CD8-positive, alpha-beta memory T cell (primary cell): ENCODE data around the gene GSTT4. TPM values are rescaled to one million over a fixed set of nuclear protein-coding genes. Genes with fewer than 3 reads are reported as not detected.

Experiments used
- CTCF ChIA-PET: fragments of 350-600 bp; sonication (Branson Sonifier 250); formaldehyde crosslinking; loops from one replicate; lab custom pipeline; 2021; ENCODE audit warnings: antibody characterized with exemption; lab: Charles Lee
- POLR2A ChIA-PET: fragments of 350-600 bp; sonication (Branson Sonifier 250); formaldehyde crosslinking; loops from one replicate; lab custom pipeline; 2021; ENCODE audit warnings: antibody characterized with exemption; lab: Charles Lee
- DNase-seq, 5 donors: peaks; one replicate each; pipeline versions ENCODE4 v3.0.0 to v3.0.0-alpha.2; 2020 to 2022; ENCODE audit warnings: mixed read lengths in 1 of 5
- H3K27ac ChIP-seq: one replicate; pipeline ENCODE4 v1.7.0; 2013; ENCODE audit warnings: low read depth, mild to moderate bottlenecking, low read length, moderate library complexity
- H3K27me3 ChIP-seq: 2 replicates; pipeline ENCODE4 v1.7.0; 2013; ENCODE audit warnings: low read length, mild to moderate bottlenecking; ENCODE audit not compliant: insufficient read depth, poor library complexity, severe bottlenecking
- H3K36me3 ChIP-seq: 2 replicates; pipeline ENCODE4 v1.7.0; 2013; ENCODE audit warnings: mild to moderate bottlenecking, low read length, moderate library complexity; ENCODE audit not compliant: insufficient read depth
- H3K4me1 ChIP-seq: 2 replicates; pipeline ENCODE4 v1.7.0; 2013; ENCODE audit warnings: mild to moderate bottlenecking, low read length, moderate library complexity; ENCODE audit not compliant: insufficient read depth
- H3K4me3 ChIP-seq: 2 replicates; pipeline ENCODE4 v1.7.0; 2013; ENCODE audit warnings: mild to moderate bottlenecking, low read length
- H3K9me3 ChIP-seq: 2 replicates; pipeline ENCODE4 v1.7.0; 2013; ENCODE audit warnings: mild to moderate bottlenecking, low read length
- H3K27ac Mint-ChIP-seq, 8 donors: one replicate each; pipeline ENCODE4 v1.8.0; 2020 to 2021; ENCODE audit warnings: mixed read lengths in 8 of 8, mild to moderate bottlenecking in 6 of 8, inconsistent platforms in 3 of 8, moderate library complexity in 3 of 8
- H3K27me3 Mint-ChIP-seq, 2 donors: one replicate each; pipeline ENCODE4 v1.8.0; 2020 to 2021; ENCODE audit warnings: mixed read lengths in 2 of 2, mild to moderate bottlenecking in 1 of 2, moderate library complexity in 1 of 2
- H3K36me3 Mint-ChIP-seq, 3 donors: one replicate each; pipeline ENCODE4 v1.8.0; 2020 to 2021; ENCODE audit warnings: mixed read lengths in 3 of 3, inconsistent platforms in 1 of 3, mild to moderate bottlenecking in 1 of 3
- H3K4me1 Mint-ChIP-seq, 3 donors: one replicate each; pipeline ENCODE4 v1.8.0; 2020 to 2021; ENCODE audit warnings: mixed read lengths in 3 of 3, inconsistent platforms in 1 of 3, mild to moderate bottlenecking in 1 of 3
- H3K4me3 Mint-ChIP-seq, 7 donors: one replicate each; pipeline ENCODE4 v1.8.0; 2020 to 2021; ENCODE audit warnings: mixed read lengths in 7 of 7, mild to moderate bottlenecking in 6 of 7, moderate library complexity in 4 of 7, inconsistent platforms in 2 of 7
- H3K9me3 Mint-ChIP-seq, 5 donors: one replicate each; pipeline ENCODE4 v1.8.0; 2020 to 2022; ENCODE audit warnings: mixed read lengths in 5 of 5, mild to moderate bottlenecking in 3 of 5, moderate library complexity in 2 of 5, inconsistent platforms in 1 of 5
- polyA plus RNA-seq: library from polyadenylated mRNA; unstranded; fragments of 300-500 nt; fragmentation: Illumina TruSeq; gene quantifications from one replicate; pipeline ENCODE4 v1.2.3, GENCODE V29; 2021
- total RNA-seq, 2 experiments: library from RNA; stranded (reverse); gene quantifications; one replicate each; pipeline ENCODE4 v1.2.3, GENCODE V29; 2021

Gene GSTT4
- total and polyA plus RNA-seq, 3 experiments from 2014 or later: not detected

GRCh38 chr22:24023204-24023789, 18.0 kb upstream of the GSTT4 start:
- no peaks in the 10 kb centered on the region for H3K27me3 Mint-ChIP-seq
- no peaks in the 10 kb centered on the region for H3K9me3 Mint-ChIP-seq
- no peak overlapping the region for H3K27ac ChIP-seq
- H3K27ac Mint-ChIP-seq: peak overlapping the region in 2 of 8 donors; percentile 19 to 53
- H3K4me3 ChIP-seq: no peak overlapping the region
- no peaks in the 10 kb centered on the region for H3K9me3 ChIP-seq
- H3K36me3 Mint-ChIP-seq: peaks cover 0 to 33% (median 9%) of the 10 kb centered on the region in 3 donors
- ChIA-PET POLR2A (no interaction called here), CTCF (no interaction called here)
- H3K4me1 ChIP-seq: no peaks in the 10 kb centered on the region
- no peak for DNase-seq
- no peaks in the 10 kb centered on the region for H3K36me3 ChIP-seq
- no peak overlapping the region for H3K4me3 Mint-ChIP-seq
- peaks cover 37 to 64% (median 59%) of the 10 kb centered on the region in 3 donors for H3K4me1 Mint-ChIP-seq
- no peaks in the 10 kb centered on the region for H3K27me3 ChIP-seq

GRCh38 chr22:24021304-24021703, 16.1 kb upstream of the GSTT4 start:
- CTCF ChIA-PET: no interaction called here
- peaks cover 3 to 37% (median 14%) of the 10 kb centered on the region in 3 donors for H3K36me3 Mint-ChIP-seq

GRCh38 chr22:24016156-24016555, 10.9 kb upstream of the GSTT4 start:
- peaks cover 11% of the 10 kb centered on the region for H3K4me1 ChIP-seq
- Mint-ChIP-seq H3K4me1 (peaks cover 39 to 52% (median 50%) of the 10 kb centered on the region in 3 donors), H3K9me3 (peaks cover 0 to 3% (median 0%) of the 10 kb centered on the region in 5 donors), H3K27ac (no peak overlapping the region), H3K36me3 (peaks cover 7 to 26% (median 10%) of the 10 kb centered on the region in 3 donors), H3K27me3 (no peaks in the 10 kb centered on the region), H3K4me3 (peak overlapping the region in 1 of 7 donors; percentile 68)
- ChIA-PET POLR2A (interaction anchor here (0.7 kb wide), 1 partner anchor 226 kb away, joined by 7 read pairs; no protein-coding TSS in a partner anchor), CTCF (no interaction called here)
- no peaks in the 10 kb centered on the region for H3K36me3 ChIP-seq
- no peak for DNase-seq
- H3K4me3 ChIP-seq: no peak overlapping the region
- no peak overlapping the region for H3K27ac ChIP-seq
- no peaks in the 10 kb centered on the region for H3K9me3 ChIP-seq
- H3K27me3 ChIP-seq: no peaks in the 10 kb centered on the region

More at GRCh38 chr22:24021304-24021703, 16.1 kb upstream of the GSTT4 start:
- peaks cover 38 to 56% (median 52%) of the 10 kb centered on the region in 3 donors for H3K4me1 Mint-ChIP-seq
- POLR2A ChIA-PET: no interaction called here
- H3K27me3 ChIP-seq: no peaks in the 10 kb centered on the region
- no peaks in the 10 kb centered on the region for H3K9me3 ChIP-seq
- no peak overlapping the region for H3K4me3 ChIP-seq
- H3K36me3 ChIP-seq: no peaks in the 10 kb centered on the region
- no peak for DNase-seq
- H3K4me3 Mint-ChIP-seq: no peak overlapping the region
- no peak overlapping the region for H3K27ac ChIP-seq
- no peak overlapping the region for H3K27ac Mint-ChIP-seq
- no peaks in the 10 kb centered on the region for H3K27me3 Mint-ChIP-seq
- peaks cover 0 to 2% (median 0%) of the 10 kb centered on the region in 5 donors for H3K9me3 Mint-ChIP-seq
- H3K4me1 ChIP-seq: no peaks in the 10 kb centered on the region

GRCh38 chr22:24011735-24012068, 6.4 kb upstream of the GSTT4 start:
- POLR2A ChIA-PET: no interaction called here
- Mint-ChIP-seq H3K9me3 (peaks cover 0 to 5% (median 0%) of the 10 kb centered on the region in 5 donors), H3K27ac (peak overlapping the region; percentile 94 to 98 (median 98)), H3K4me3 (peak overlapping the region; percentile 91 to 99 (median 96)), H3K4me1 (peaks cover 32 to 50% (median 41%) of the 10 kb centered on the region in 3 donors), H3K36me3 (peaks cover 6 to 15% (median 7%) of the 10 kb centered on the region in 3 donors), H3K27me3 (peaks cover 0 to 4% of the 10 kb centered on the region in 2 donors)
- H3K27me3 ChIP-seq: no peaks in the 10 kb centered on the region
- DNase-seq: no peak
- CTCF ChIA-PET: no interaction called here
- peak overlapping the region; percentile 87 for H3K27ac ChIP-seq
- H3K4me3 ChIP-seq: peak overlapping the region; percentile 81
- H3K4me1 ChIP-seq: peaks cover 16% of the 10 kb centered on the region
- no peaks in the 10 kb centered on the region for H3K36me3 ChIP-seq
- no peaks in the 10 kb centered on the region for H3K9me3 ChIP-seq

- H3K4me3 Mint-ChIP-seq: peak overlapping the region in 6 of 7 donors; percentile 70 to 96 (median 72)
- Histone ChIP-seq H3K27ac (no peak overlapping the region), H3K27me3 (no peaks in the 10 kb centered on the region), H3K9me3 (no peaks in the 10 kb centered on the region), H3K36me3 (no peaks in the 10 kb centered on the region), H3K4me3 (no peak overlapping the region), H3K4me1 (peaks cover 16% of the 10 kb centered on the region)
- no peak for DNase-seq
- peaks cover 0 to 8% (median 0%) of the 10 kb centered on the region in 3 donors for H3K36me3 Mint-ChIP-seq
- POLR2A ChIA-PET: interaction anchor here (0.8 to 1.7 kb wide), 4 partner anchors 10 to 97 kb away, joined by 3 to 4 read pairs (median 4); no protein-coding TSS in a partner anchor
- H3K27me3 Mint-ChIP-seq: peaks cover 0 to 4% of the 10 kb centered on the region in 2 donors
- H3K27ac Mint-ChIP-seq: peak overlapping the region; percentile 55 to 98 (median 78)
- CTCF ChIA-PET: interaction anchor here (1.4 kb wide), 1 partner anchor 148 kb away, joined by 6 read pairs; no protein-coding TSS in a partner anchor
- peaks cover 0 to 3% (median 0%) of the 10 kb centered on the region in 5 donors for H3K9me3 Mint-ChIP-seq
- peaks cover 28 to 41% (median 41%) of the 10 kb centered on the region in 3 donors for H3K4me1 Mint-ChIP-seq
Observed at GRCh38 chr22:24010018-24010391, 4.8 kb upstream of the GSTT4 start.

- ChIA-PET POLR2A (interaction anchor here (1.2 to 1.7 kb wide), 2 partner anchors 11 to 96 kb away, joined by 3 to 4 read pairs; no protein-coding TSS in a partner anchor), CTCF (no interaction called here)
- Histone ChIP-seq H3K27ac (no peak overlapping the region), H3K4me1 (peaks cover 16% of the 10 kb centered on the region), H3K4me3 (no peak overlapping the region), H3K36me3 (no peaks in the 10 kb centered on the region), H3K9me3 (no peaks in the 10 kb centered on the region), H3K27me3 (no peaks in the 10 kb centered on the region)
- Mint-ChIP-seq H3K27ac (peak overlapping the region in 6 of 8 donors; percentile 23 to 94 (median 78)), H3K36me3 (peaks cover 0 to 8% (median 0%) of the 10 kb centered on the region in 3 donors), H3K4me1 (peaks cover 24 to 38% (median 37%) of the 10 kb centered on the region in 3 donors), H3K4me3 (peak overlapping the region in 6 of 7 donors; percentile 0 to 96 (median 49)), H3K9me3 (peaks cover 0 to 3% (median 0%) of the 10 kb centered on the region in 5 donors), H3K27me3 (peaks cover 3 to 4% of the 10 kb centered on the region in 2 donors)
- no peak for DNase-seq
Observed at GRCh38 chr22:24009227-24010017, 4.2 kb upstream of the GSTT4 start.

- H3K36me3 ChIP-seq: no peaks in the 10 kb centered on the region
- H3K27me3 ChIP-seq: no peaks in the 10 kb centered on the region
- peaks cover 0 to 3% (median 0%) of the 10 kb centered on the region in 5 donors for H3K9me3 Mint-ChIP-seq
- peaks cover 4 to 5% of the 10 kb centered on the region in 2 donors for H3K27me3 Mint-ChIP-seq
- no peaks in the 10 kb centered on the region for H3K9me3 ChIP-seq
- peak overlapping the region in 2 of 8 donors; percentile 40 to 43 for H3K27ac Mint-ChIP-seq
- CTCF ChIA-PET: no interaction called here
- H3K4me1 Mint-ChIP-seq: peaks cover 20 to 30% (median 29%) of the 10 kb centered on the region in 3 donors
- H3K4me1 ChIP-seq: peaks cover 16% of the 10 kb centered on the region
- H3K4me3 ChIP-seq: no peak overlapping the region
- peak overlapping the region in 1 of 7 donors; percentile 79 for H3K4me3 Mint-ChIP-seq
- H3K27ac ChIP-seq: no peak overlapping the region
- POLR2A ChIA-PET: interaction anchor here (1.2 kb wide), 1 partner anchor 12 kb away, joined by 3 read pairs; no protein-coding TSS in a partner anchor
- DNase-seq: no peak
- peaks cover 0 to 8% (median 0%) of the 10 kb centered on the region in 3 donors for H3K36me3 Mint-ChIP-seq
Observed at GRCh38 chr22:24008381-24009226, 3.4 kb upstream of the GSTT4 start.
